Measurements from ENCODE around the gene CD2. TPM values are rescaled to one million over a fixed set of nuclear protein-coding genes. Genes with fewer than 3 reads are reported as not detected.
A peak's percentile ranks its signal among the peaks of the same experiment; 100 is the strongest.

Gene CD2
- total and polyA plus RNA-seq, 7 experiments from 2014 or later = 105 to 307 (median 186) TPM

GRCh38 chr1:116763787-116764465 lies 9.7 kb downstream of the CD2 start:
- Mint-ChIP-seq H3K4me1 (peaks cover 74 to 100% (median 94%) of the 10 kb centered on the region in 7 donors), H3K27ac (peak overlapping the region; percentile 93 to 100 (median 97)), H3K27me3 (no peaks in the 10 kb centered on the region), H3K36me3 (peaks cover 29 to 95% (median 77%) of the 10 kb centered on the region in 5 donors), H3K4me3 (peak overlapping the region; percentile 79 to 99 (median 85)), H3K9me3 (peaks cover 0 to 3% (median 0%) of the 10 kb centered on the region in 11 donors)
- Histone ChIP-seq H3K27ac (ENCODE audit: low read depth, low read length) (peak overlapping the region; percentile 89), H3K9me3 (ENCODE audit: control insufficient read depth in 2 of 3, low read length in 3 of 3) (no peaks in the 10 kb centered on the region), H3K36me3 (ENCODE audit: control insufficient read depth in 2 of 3, insufficient read depth in 3 of 3, low read length in 3 of 3) (peaks cover 50 to 70% (median 63%) of the 10 kb centered on the region in 3 experiments), H3K27me3 (ENCODE audit: control insufficient read depth in 2 of 2, insufficient read depth in 2 of 2, low read length in 2 of 2) (no peaks in the 10 kb centered on the region), H3K4me3 (ENCODE audit: low read length) (peak overlapping the region; percentile 17), H3K4me1 (ENCODE audit: control insufficient read depth in 2 of 2, insufficient read depth in 2 of 2, low read length in 2 of 2) (peaks cover 94 to 100% of the 10 kb centered on the region in 2 donors)
- CTCF ChIA-PET = interaction anchor here (0.6 to 5.5 kb wide), 14 partner anchors 8 to 296 kb away, joined by 3 to 51 read pairs (median 4); partner anchors contain the start of genes CD2 and TTF2
- DNase-seq = peak in 2 of 9 donors; percentile 64 to 66
- POLR2A ChIA-PET = interaction anchor here (0.6 to 13.4 kb wide), 20 partner anchors 8 to 296 kb away, joined by 3 to 367 read pairs (median 4); partner anchors contain the start of genes CD101, CD2 and TTF2
- intact Hi-C loops (cut with micrococcal nuclease) = loop anchor here (1.0 to 10.0 kb wide), 10 partner anchors 10 to 897 kb away; partner anchors contain the start of genes CD2 (in 2 of the 2), TENT5C (in 1 of the 2) and TTF2 (in 1 of the 2)
- ATAC-seq = peak; percentile 10

DNA sequence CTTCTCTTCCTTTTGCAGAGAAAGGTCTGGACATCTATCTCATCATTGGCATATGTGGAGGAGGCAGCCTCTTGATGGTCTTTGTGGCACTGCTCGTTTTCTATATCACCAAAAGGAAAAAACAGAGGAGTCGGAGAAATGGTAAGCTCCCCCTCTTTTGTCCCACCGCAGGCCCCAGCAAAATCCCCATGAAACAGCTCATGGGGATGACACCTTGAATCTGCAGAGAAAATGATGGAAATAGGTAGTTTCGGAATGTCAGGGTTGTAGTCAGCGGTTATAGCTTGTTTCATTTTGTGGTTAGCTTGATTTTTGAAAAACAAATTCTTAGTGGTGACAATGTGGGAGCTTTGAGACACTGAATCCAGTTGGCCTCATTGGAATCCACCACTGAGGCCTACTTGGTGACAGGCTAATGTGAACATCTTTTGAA lies 10.3 kb downstream of the CD2 start:
- ChIA-PET POLR2A (interaction anchor here (0.7 to 13.4 kb wide), 14 partner anchors 9 to 295 kb away, joined by 3 to 367 read pairs (median 6); partner anchors contain the start of genes CD2 and TTF2), CTCF (interaction anchor here (0.6 to 5.5 kb wide), 15 partner anchors 9 to 296 kb away, joined by 3 to 51 read pairs (median 5); partner anchors contain the start of genes CD2 and TTF2)
- Mint-ChIP-seq H3K27ac (peak overlapping the region; percentile 93 to 100 (median 97)), H3K27me3 (no peaks in the 10 kb centered on the region), H3K36me3 (peaks cover 28 to 95% (median 76%) of the 10 kb centered on the region in 5 donors), H3K4me1 (peaks cover 74 to 100% (median 94%) of the 10 kb centered on the region in 7 donors), H3K4me3 (peak overlapping the region; percentile 79 to 99 (median 85)), H3K9me3 (peaks cover 0 to 3% (median 0%) of the 10 kb centered on the region in 11 donors)
- peaks cover 49 to 73% (median 63%) of the 10 kb centered on the region in 3 experiments for H3K36me3 ChIP-seq (ENCODE audit: control insufficient read depth in 2 of 3, insufficient read depth in 3 of 3, low read length in 3 of 3)
- peak; percentile 62 for ATAC-seq
- H3K9me3 ChIP-seq (ENCODE audit: control insufficient read depth in 2 of 3, low read length in 3 of 3) = no peaks in the 10 kb centered on the region
- H3K27ac ChIP-seq (ENCODE audit: low read depth, low read length) = peak overlapping the region; percentile 89
- intact Hi-C loops (cut with micrococcal nuclease) = loop anchor here (1.0 to 10.0 kb wide), 6 partner anchors 10 to 843 kb away; partner anchors contain the start of genes CD2 (in 2 of the 2) and TENT5C (in 1 of the 2)
- no peaks in the 10 kb centered on the region for H3K27me3 ChIP-seq (ENCODE audit: control insufficient read depth in 2 of 2, insufficient read depth in 2 of 2, low read length in 2 of 2)
- peaks cover 98 to 100% of the 10 kb centered on the region in 2 donors for H3K4me1 ChIP-seq (ENCODE audit: control insufficient read depth in 2 of 2, insufficient read depth in 2 of 2, low read length in 2 of 2)
- DNase-seq = peak in 8 of 9 donors; percentile 55 to 76 (median 68)
- peak overlapping the region; percentile 17 for H3K4me3 ChIP-seq (ENCODE audit: low read length)

DNA sequence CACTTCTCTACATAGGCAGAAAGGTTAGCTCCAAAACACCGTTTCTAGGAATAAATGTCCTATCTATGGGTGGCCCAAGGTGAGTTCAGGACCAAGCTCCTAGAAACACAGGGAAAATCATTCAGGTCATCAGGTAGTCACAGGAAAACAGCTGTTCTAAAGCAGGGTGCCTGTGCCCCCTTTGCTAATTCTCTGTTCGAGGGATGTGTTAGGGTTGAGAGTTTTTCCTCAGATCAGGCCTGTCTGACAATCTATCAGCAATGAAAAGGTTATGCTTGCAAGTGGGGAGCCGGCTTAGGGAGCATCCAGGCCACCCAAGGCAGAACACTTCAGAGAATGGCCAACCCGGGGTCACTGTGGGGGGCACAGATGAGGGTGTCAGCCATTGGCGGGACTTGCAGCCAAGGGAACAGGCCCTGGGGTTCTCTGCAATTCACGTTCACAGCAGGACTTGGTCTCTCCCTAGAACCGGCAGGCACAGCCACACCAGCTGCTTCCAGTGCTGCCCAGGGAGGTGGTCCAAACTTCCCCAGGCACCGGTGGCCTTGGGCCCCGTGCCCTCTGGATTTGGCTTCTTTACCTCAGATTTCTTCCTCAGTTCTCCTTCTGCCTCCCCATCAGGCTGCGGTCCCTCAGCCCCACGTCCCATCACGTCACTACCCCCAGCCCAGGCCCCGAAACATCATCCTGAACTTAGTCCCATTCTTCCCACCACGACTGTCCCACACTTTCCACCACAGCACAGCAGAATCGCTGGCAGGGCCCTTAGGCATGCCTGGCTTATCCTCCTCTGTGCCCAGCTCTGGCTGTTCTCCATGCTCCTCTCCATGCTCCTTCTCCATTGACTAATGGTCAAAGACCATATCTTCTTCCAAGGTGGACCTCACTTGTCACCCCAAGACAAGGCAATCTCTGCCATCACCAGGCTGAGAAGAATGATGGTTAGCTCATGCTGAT lies 11.0 kb downstream of the CD2 start:
- no peaks in the 10 kb centered on the region for H3K9me3 ChIP-seq (ENCODE audit: control insufficient read depth in 2 of 3, low read length in 3 of 3)
- intact Hi-C loops (cut with micrococcal nuclease) = loop anchor here (1.0 to 10.0 kb wide), 7 partner anchors 11 to 842 kb away; partner anchors contain the start of genes CD2 (in 2 of the 2) and TENT5C (in 1 of the 2)
- Mint-ChIP-seq H3K27me3 (no peaks in the 10 kb centered on the region), H3K9me3 (peaks cover 0 to 3% (median 0%) of the 10 kb centered on the region in 11 donors), H3K4me1 (peaks cover 79 to 100% (median 97%) of the 10 kb centered on the region in 7 donors), H3K36me3 (peaks cover 28 to 93% (median 75%) of the 10 kb centered on the region in 5 donors), H3K4me3 (peak overlapping the region; percentile 79 to 99 (median 85)), H3K27ac (peak overlapping the region; percentile 93 to 100 (median 97))
- no peak for ATAC-seq
- ChIA-PET POLR2A (interaction anchor here (0.7 to 13.4 kb wide), 16 partner anchors 8 to 295 kb away, joined by 3 to 367 read pairs (median 6); partner anchors contain the start of genes CD2 and TTF2), CTCF (interaction anchor here (0.6 to 5.5 kb wide), 14 partner anchors 10 to 295 kb away, joined by 3 to 51 read pairs (median 5); partner anchors contain the start of genes CD2 and TTF2)
- H3K4me3 ChIP-seq (ENCODE audit: low read length) = no peak overlapping the region
- peaks cover 42 to 68% (median 56%) of the 10 kb centered on the region in 3 experiments for H3K36me3 ChIP-seq (ENCODE audit: control insufficient read depth in 2 of 3, insufficient read depth in 3 of 3, low read length in 3 of 3)
- H3K27me3 ChIP-seq (ENCODE audit: control insufficient read depth in 2 of 2, insufficient read depth in 2 of 2, low read length in 2 of 2) = no peaks in the 10 kb centered on the region
- H3K4me1 ChIP-seq (ENCODE audit: control insufficient read depth in 2 of 2, insufficient read depth in 2 of 2, low read length in 2 of 2) = peaks cover 96 to 98% of the 10 kb centered on the region in 2 donors
- no peak for DNase-seq
- H3K27ac ChIP-seq (ENCODE audit: low read depth, low read length) = peak overlapping the region; percentile 89

GRCh38 chr1:116765962-116766361 lies 11.7 kb downstream of the CD2 start:
- peak overlapping the region; percentile 93 to 100 (median 97) for H3K27ac Mint-ChIP-seq
- Histone ChIP-seq H3K4me3 (ENCODE audit: low read length) (no peak overlapping the region), H3K36me3 (ENCODE audit: control insufficient read depth in 2 of 3, insufficient read depth in 3 of 3, low read length in 3 of 3) (peaks cover 35 to 61% (median 48%) of the 10 kb centered on the region in 3 experiments), H3K4me1 (ENCODE audit: control insufficient read depth in 2 of 2, insufficient read depth in 2 of 2, low read length in 2 of 2) (peaks cover 96 to 98% of the 10 kb centered on the region in 2 donors), H3K9me3 (ENCODE audit: control insufficient read depth in 2 of 3, low read length in 3 of 3) (no peaks in the 10 kb centered on the region), H3K27me3 (ENCODE audit: control insufficient read depth in 2 of 2, insufficient read depth in 2 of 2, low read length in 2 of 2) (no peaks in the 10 kb centered on the region), H3K27ac (ENCODE audit: low read depth, low read length) (peak overlapping the region; percentile 89)
- H3K36me3 Mint-ChIP-seq = peaks cover 28 to 90% (median 67%) of the 10 kb centered on the region in 5 donors
- H3K27me3 Mint-ChIP-seq = no peaks in the 10 kb centered on the region
- DNase-seq = no peak
- ChIA-PET POLR2A (interaction anchor here (1.3 to 13.4 kb wide), 9 partner anchors 12 to 294 kb away, joined by 3 to 367 read pairs (median 6); partner anchors contain the start of genes CD2 and TTF2), CTCF (interaction anchor here (0.6 to 5.5 kb wide), 7 partner anchors 12 to 52 kb away, joined by 3 to 51 read pairs (median 5); partner anchors contain the start of gene CD2)
- no peak for ATAC-seq
- intact Hi-C loops (cut with micrococcal nuclease) = loop anchor here in 1 of 2 donors (5.0 to 10.0 kb wide), 2 partner anchors 166 to 261 kb away; no protein-coding TSS in a partner anchor
- peaks cover 81 to 100% (median 98%) of the 10 kb centered on the region in 7 donors for H3K4me1 Mint-ChIP-seq
- peak overlapping the region; percentile 70 to 99 (median 80) for H3K4me3 Mint-ChIP-seq
- peaks cover 0 to 3% (median 0%) of the 10 kb centered on the region in 11 donors for H3K9me3 Mint-ChIP-seq

GRCh38 chr1:116766616-116767469 lies 12.6 kb downstream of the CD2 start:
- peaks cover 0 to 3% (median 0%) of the 10 kb centered on the region in 11 donors for H3K9me3 Mint-ChIP-seq
- intact Hi-C loops (cut with micrococcal nuclease) = loop anchor here in 1 of 2 donors (5.0 to 10.0 kb wide), 2 partner anchors 165 to 262 kb away; no protein-coding TSS in a partner anchor
- H3K27ac Mint-ChIP-seq = peak overlapping the region; percentile 93 to 100 (median 97)
- ATAC-seq (peak; percentile 31), DNase-seq (peak in 6 of 9 donors; percentile 46 to 70 (median 58))
- no peaks in the 10 kb centered on the region for H3K9me3 ChIP-seq (ENCODE audit: control insufficient read depth in 2 of 3, low read length in 3 of 3)
- H3K27me3 Mint-ChIP-seq = no peaks in the 10 kb centered on the region
- H3K4me3 Mint-ChIP-seq = peak overlapping the region; percentile 55 to 99 (median 80)
- POLR2A ChIA-PET = interaction anchor here (0.9 to 13.4 kb wide), 14 partner anchors 11 to 293 kb away, joined by 3 to 367 read pairs (median 4); partner anchors contain the start of genes CD2 and TTF2
- peaks cover 96 to 98% of the 10 kb centered on the region in 2 donors for H3K4me1 ChIP-seq (ENCODE audit: control insufficient read depth in 2 of 2, insufficient read depth in 2 of 2, low read length in 2 of 2)
- H3K36me3 ChIP-seq (ENCODE audit: control insufficient read depth in 2 of 3, insufficient read depth in 3 of 3, low read length in 3 of 3) = peaks cover 31 to 52% (median 39%) of the 10 kb centered on the region in 3 experiments
- peaks cover 25 to 87% (median 59%) of the 10 kb centered on the region in 5 donors for H3K36me3 Mint-ChIP-seq
- no peak overlapping the region for H3K4me3 ChIP-seq (ENCODE audit: low read length)
- peak overlapping the region; percentile 89 for H3K27ac ChIP-seq (ENCODE audit: low read depth, low read length)
- peaks cover 79 to 100% (median 99%) of the 10 kb centered on the region in 7 donors for H3K4me1 Mint-ChIP-seq
- CTCF ChIA-PET = interaction anchor here (0.6 to 6.1 kb wide), 5 partner anchors 12 to 51 kb away, joined by 3 to 60 read pairs (median 5); no protein-coding TSS in a partner anchor
- no peaks in the 10 kb centered on the region for H3K27me3 ChIP-seq (ENCODE audit: control insufficient read depth in 2 of 2, insufficient read depth in 2 of 2, low read length in 2 of 2)

Measured in naive thymus-derived CD4-positive, alpha-beta T cell (primary cell).